GM18870 (cell line): ENCODE results near the gene KCNN4.

Experiments
- ATAC-seq: cut with Tn5 transposase; IDR thresholded peaks from one replicate; pipeline ENCODE4 v1.9.1; 2021; ENCODE audit warnings: moderate library complexity; ENCODE audit not compliant: unreplicated experiment

The KCNN4 gene

GRCh38 chr19:43721469-43722048 is 59.2 kb downstream of the KCNN4 start:
- ATAC-seq: no peak

GRCh38 chr19:43720936-43721335 is 59.8 kb downstream of the KCNN4 start:
- no peak for ATAC-seq

GRCh38 chr19:43719918-43720317 is 60.9 kb downstream of the KCNN4 start:
- no peak for ATAC-seq

- no peak for ATAC-seq
Measured at GRCh38 chr19:43719378-43719868, 61.4 kb downstream of the KCNN4 start.

- no peak for ATAC-seq
Measured at GRCh38 chr19:43718627-43719377, 62.0 kb downstream of the KCNN4 start.
